ENCODE data around the gene UXS1.
"Not testable (repeated sequence)": the region's sequence is repeated elsewhere in the genome, so short reads cannot be mapped to it uniquely, and the experiment has no call there.

The UXS1 gene

GRCh38 chr2:106193977-106194778 is at the start of gene UXS1:
TSS of gene UXS1 (minus strand) at chr2:106194301. CDS start at chr2:106194241, 60 bp downstream.
- no peak for TF ChIP-seq CTCF (IDR thresholded peaks at IDR 0.05; ENCODE audit: control insufficient read depth, insufficient read depth, low read depth, low read length, missing control alignments)
- DNase-seq (ENCODE audit: low read depth): peak; percentile 79
- H3K4me3 ChIP-seq (ENCODE audit: control insufficient read depth, low read depth, low read length): peak within 1 kb of the TSS; percentile 96

DNA sequence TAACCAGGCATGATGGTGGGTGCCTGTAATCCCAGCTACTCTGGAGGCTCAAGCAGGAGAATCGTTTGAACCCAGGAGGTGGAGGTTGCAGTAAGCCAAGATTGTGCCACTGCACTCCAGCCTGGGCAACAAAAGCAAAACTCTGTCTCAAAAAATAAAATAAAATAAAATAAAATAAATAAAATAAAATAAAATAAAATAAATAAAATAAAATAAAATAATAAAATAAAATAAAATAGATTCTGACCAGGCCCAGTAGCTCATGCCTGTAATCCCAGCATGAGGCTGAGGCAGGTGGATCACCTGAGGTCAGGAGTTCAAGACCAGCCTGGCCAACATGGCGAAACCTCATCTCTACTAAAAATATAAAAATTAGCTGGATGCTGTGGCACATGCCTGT is 45.4 kb upstream of the UXS1 start:
- not testable (repeated sequence) for H3K4me3 ChIP-seq (ENCODE audit: control insufficient read depth, low read depth, low read length); DNase-seq (ENCODE audit: low read depth)

DNA sequence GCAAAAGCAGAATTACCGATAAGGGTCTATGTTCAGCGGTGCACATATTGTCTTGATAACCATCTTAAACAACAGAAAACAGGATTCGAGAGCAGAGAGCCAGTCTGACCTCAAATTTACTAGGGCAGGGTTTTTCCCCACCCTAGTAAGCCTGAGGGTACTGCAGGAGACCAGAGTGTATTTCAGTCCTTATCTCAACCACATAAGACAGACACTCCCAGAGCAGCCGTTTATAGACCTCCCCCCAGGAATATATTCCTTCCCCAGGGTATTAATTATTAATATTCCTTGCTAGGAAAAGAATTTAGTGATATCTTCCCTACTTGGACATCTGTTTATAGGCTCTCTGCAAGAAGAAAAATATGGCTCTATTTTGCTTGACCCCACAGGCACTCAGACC is 41.3 kb upstream of the UXS1 start:
- DNase-seq (ENCODE audit: low read depth); H3K4me3 ChIP-seq (ENCODE audit: control insufficient read depth, low read depth, low read length): not testable (repeated sequence)

DNA sequence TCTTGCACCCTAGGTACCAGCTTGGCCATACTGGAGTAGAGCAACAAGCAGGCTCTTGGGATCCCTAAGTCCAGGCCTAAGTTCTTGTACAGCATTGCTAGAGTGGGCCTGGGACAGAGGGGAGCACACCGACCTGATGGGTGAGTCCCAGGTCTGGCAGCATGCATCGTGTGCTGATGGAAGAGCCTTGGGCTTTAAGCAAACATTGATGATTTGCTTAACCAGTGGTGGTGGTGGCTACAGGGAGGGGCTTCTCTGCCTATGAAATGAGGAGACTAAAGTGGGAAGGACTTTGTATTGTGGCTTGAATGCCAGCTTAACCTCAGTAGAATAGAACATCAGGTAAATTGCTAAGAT is 39.2 kb upstream of the UXS1 start:
- no peak overlapping the region for H3K4me3 ChIP-seq (ENCODE audit: control insufficient read depth, low read depth, low read length)
- TF ChIP-seq CTCF (IDR thresholded peaks at IDR 0.05; ENCODE audit: control insufficient read depth, insufficient read depth, low read depth, low read length, missing control alignments): no peak
- DNase-seq (ENCODE audit: low read depth): no peak

DNA sequence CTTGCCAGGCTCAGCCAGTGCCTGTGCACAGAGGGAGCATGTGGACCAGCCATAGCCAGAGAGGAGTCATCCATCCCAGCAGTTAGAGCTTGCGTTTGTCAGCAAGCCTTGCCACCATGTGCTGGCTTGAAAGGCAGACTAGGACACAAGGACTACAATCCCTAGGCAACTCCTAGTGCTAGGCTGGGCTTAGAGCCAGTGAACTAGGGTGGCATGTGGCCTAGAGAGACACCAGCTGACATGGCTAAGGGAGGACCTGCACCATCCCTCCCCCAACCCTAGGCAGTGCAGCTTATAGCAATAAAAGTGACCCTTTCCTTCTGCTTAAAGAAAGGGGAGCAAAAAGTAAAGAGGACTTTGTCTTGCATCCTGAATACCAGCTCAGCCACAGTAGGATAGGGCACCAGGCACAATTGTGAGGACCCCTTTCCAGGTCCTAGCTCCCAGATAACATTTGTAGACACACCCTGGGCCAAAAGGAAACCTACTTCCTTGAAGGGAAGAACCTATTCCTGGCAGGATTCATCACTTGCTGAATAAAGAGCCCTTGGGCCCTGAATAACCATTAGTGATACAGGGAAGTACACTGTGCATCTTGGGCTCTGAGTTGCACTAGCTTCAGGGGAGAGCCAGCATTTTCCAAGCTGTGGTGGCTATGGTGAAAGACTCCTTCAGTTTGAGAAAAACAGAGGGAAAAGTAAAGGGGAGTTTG is 38.7 kb upstream of the UXS1 start:
- DNase-seq (ENCODE audit: low read depth): no peak
- TF ChIP-seq CTCF (IDR thresholded peaks at IDR 0.05; ENCODE audit: control insufficient read depth, insufficient read depth, low read depth, low read length, missing control alignments): no peak
- H3K4me3 ChIP-seq (ENCODE audit: control insufficient read depth, low read depth, low read length): no peak overlapping the region

- no peak for TF ChIP-seq CTCF (IDR thresholded peaks at IDR 0.05; ENCODE audit: control insufficient read depth, insufficient read depth, low read depth, low read length, missing control alignments)
- DNase-seq (ENCODE audit: low read depth): no peak
- no peak overlapping the region for H3K4me3 ChIP-seq (ENCODE audit: control insufficient read depth, low read depth, low read length)
Observed at GRCh38 chr2:106223347-106223746, 29.2 kb upstream of the UXS1 start.

DNA sequence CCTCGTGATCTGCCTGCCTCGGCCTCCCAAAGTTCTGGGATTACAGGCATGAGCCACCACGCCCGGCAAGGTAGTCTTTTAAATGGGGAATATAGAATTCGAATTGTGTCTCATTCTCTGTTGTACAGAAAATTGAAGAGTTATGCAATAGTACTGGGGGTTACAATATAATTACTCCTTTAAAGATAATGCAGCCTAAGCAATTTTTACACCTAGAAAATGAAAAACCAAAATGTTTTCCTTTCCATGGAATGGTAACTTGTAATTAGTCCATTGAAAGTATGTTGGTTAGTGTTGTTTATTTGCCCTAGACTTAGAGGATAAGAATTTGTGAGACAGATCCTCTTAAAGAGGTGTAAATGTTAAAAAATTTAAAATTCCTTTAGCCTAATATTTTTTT is 28.0 kb upstream of the UXS1 start:
- not testable (repeated sequence) for DNase-seq (ENCODE audit: low read depth); H3K4me3 ChIP-seq (ENCODE audit: control insufficient read depth, low read depth, low read length)

DNA sequence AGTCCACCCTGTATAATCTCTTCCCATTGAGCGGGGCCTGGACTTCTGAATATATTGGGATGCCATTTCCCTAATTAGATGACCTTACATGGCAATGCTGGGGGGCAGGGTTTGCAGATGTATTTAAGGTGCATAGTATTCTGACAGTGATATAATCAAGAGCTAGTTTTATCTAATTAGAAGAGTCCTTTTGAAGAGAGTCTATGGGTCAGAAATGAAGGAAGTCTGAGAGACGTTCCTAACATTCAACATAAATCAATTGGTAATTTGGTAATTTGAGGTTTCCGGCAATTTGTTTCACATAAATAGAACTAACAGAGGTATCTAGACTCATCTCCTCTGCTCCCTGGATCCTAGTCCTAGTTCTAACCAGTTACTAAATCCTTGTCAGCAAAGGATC is 25.7 kb upstream of the UXS1 start:
- no peak for TF ChIP-seq CTCF (IDR thresholded peaks at IDR 0.05; ENCODE audit: control insufficient read depth, insufficient read depth, low read depth, low read length, missing control alignments)
- DNase-seq (ENCODE audit: low read depth): no peak
- H3K4me3 ChIP-seq (ENCODE audit: control insufficient read depth, low read depth, low read length): no peak overlapping the region

DNA sequence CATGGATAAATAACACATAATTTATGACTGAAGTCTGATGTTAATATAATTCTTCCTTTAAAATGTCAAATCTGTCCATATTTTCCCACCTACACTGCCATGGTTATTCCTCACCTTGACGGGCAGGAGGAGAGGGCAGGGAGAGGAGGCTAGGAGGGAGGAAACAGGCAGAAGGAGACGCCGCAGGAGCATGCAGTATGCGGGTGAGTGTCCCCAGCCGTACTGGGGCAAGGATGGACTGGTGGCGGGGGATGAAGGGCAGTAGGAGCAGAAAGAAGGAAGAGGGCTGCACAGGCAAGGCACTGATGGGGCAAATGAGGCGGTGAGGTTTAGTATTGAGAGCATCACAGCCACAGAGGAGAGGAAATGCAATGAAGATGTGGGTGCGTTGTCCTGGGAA is 25.1 kb upstream of the UXS1 start:
- not testable (repeated sequence) for DNase-seq (ENCODE audit: low read depth); H3K4me3 ChIP-seq (ENCODE audit: control insufficient read depth, low read depth, low read length)
